RWPE2 (cell line): ENCODE data around the gene SLC35F5.

Source experiments
- ATAC-seq: fragments of 200-7000 bp; cut with Tn5 transposase; 3 replicates; pipeline ENCODE4 v1.9.1; 2021; ENCODE audit warnings: low read depth
- DNase-seq: peaks from one replicate; pipeline ENCODE4 v3.0.0-alpha.2; 2020; ENCODE audit warnings: low spot score
- H3K27ac ChIP-seq: fragments of 450-650 bp; 2 replicates; pipeline ENCODE4 v1.5.1; 2017; ENCODE audit warnings: mild to moderate bottlenecking; ENCODE audit not compliant: poor library complexity, severe bottlenecking
- H3K27me3 ChIP-seq: fragments of 250-450 bp; sonication (Bioruptor Pico); 2 replicates; pipeline ENCODE4 v1.5.1; 2021; ENCODE audit warnings: mild to moderate bottlenecking, moderate library complexity; ENCODE audit not compliant: insufficient read depth, poor library complexity, severe bottlenecking
- H3K36me3 ChIP-seq: fragments of 250-450 bp; sonication (Bioruptor Pico); 2 replicates; pipeline ENCODE4 v1.5.1; 2020; ENCODE audit warnings: low read depth, mild to moderate bottlenecking, moderate library complexity
- H3K4me1 ChIP-seq: fragments of 250-450 bp; sonication (Bioruptor Pico); 2 replicates; pipeline ENCODE4 v1.5.1; 2021; ENCODE audit warnings: mild to moderate bottlenecking, moderate library complexity; ENCODE audit not compliant: insufficient read depth, poor library complexity, severe bottlenecking
- H3K4me3 ChIP-seq: fragments of 250-450 bp; sonication (Bioruptor Pico); 2 replicates; pipeline ENCODE4 v1.5.1; 2021; ENCODE audit warnings: mild to moderate bottlenecking, moderate library complexity; ENCODE audit not compliant: severe bottlenecking
- H3K9me3 ChIP-seq: fragments of 250-450 bp; sonication (Bioruptor Pico); 2 replicates; pipeline ENCODE4 v1.5.1; 2021; ENCODE audit warnings: mild to moderate bottlenecking, moderate library complexity; ENCODE audit not compliant: severe bottlenecking
- CTCF ChIP-seq: fragments of 450-650 bp; IDR thresholded peaks from one replicate; pipeline ENCODE4 v1.5.1; 2017; ENCODE audit warnings: mild to moderate bottlenecking, moderate library complexity; ENCODE audit not compliant: poor library complexity, severe bottlenecking

SLC35F5 gene

GRCh38 chr2:113723411-113723810 is 33.0 kb downstream of the SLC35F5 start:
- Histone ChIP-seq H3K9me3 (peaks cover 2% of the 10 kb centered on the region), H3K4me1 (no peaks in the 10 kb centered on the region), H3K4me3 (no peak overlapping the region), H3K27me3 (no peaks in the 10 kb centered on the region), H3K27ac (no peak overlapping the region), H3K36me3 (peaks cover 60% of the 10 kb centered on the region)
- ATAC-seq, result no peak
- TF ChIP-seq CTCF, result no peak
- no peak for DNase-seq

- H3K36me3 ChIP-seq, result peaks cover 78% of the 10 kb centered on the region
- no peaks in the 10 kb centered on the region for H3K4me1 ChIP-seq
- H3K9me3 ChIP-seq, result peaks cover 2% of the 10 kb centered on the region
- peak; percentile 60 for TF ChIP-seq CTCF
- H3K4me3 ChIP-seq, result no peak overlapping the region
- no peak overlapping the region for H3K27ac ChIP-seq
- ATAC-seq (no peak; the same call in 2 of the 3 replicates), DNase-seq (no peak)
- H3K27me3 ChIP-seq, result no peaks in the 10 kb centered on the region
These were observed 36.3 kb downstream of the SLC35F5 start for GRCh38 chr2:113720167-113720566.

GRCh38 chr2:113716291-113716690 is 40.2 kb downstream of the SLC35F5 start:
- DNase-seq, result no peak
- peaks cover 2% of the 10 kb centered on the region for H3K9me3 ChIP-seq
- H3K27me3 ChIP-seq, result no peaks in the 10 kb centered on the region
- ATAC-seq, result no peak
- H3K4me3 ChIP-seq, result no peak overlapping the region
- no peaks in the 10 kb centered on the region for H3K4me1 ChIP-seq
- TF ChIP-seq CTCF, result no peak
- no peak overlapping the region for H3K27ac ChIP-seq
- H3K36me3 ChIP-seq, result peaks cover 72% of the 10 kb centered on the region

- no peaks in the 10 kb centered on the region for H3K9me3 ChIP-seq
- no peak for TF ChIP-seq CTCF
- ATAC-seq (no peak), DNase-seq (no peak)
- no peaks in the 10 kb centered on the region for H3K27me3 ChIP-seq
- no peaks in the 10 kb centered on the region for H3K4me1 ChIP-seq
- no peak overlapping the region for H3K4me3 ChIP-seq
- no peak overlapping the region for H3K27ac ChIP-seq
- peaks cover 41% of the 10 kb centered on the region for H3K36me3 ChIP-seq
These were observed 43.5 kb downstream of the SLC35F5 start for GRCh38 chr2:113712941-113713340.

GRCh38 chr2:113711851-113712250 is 44.6 kb downstream of the SLC35F5 start:
- TF ChIP-seq CTCF, result no peak
- H3K4me3 ChIP-seq, result no peak overlapping the region
- no peak overlapping the region for H3K27ac ChIP-seq
- no peaks in the 10 kb centered on the region for H3K4me1 ChIP-seq
- no peaks in the 10 kb centered on the region for H3K9me3 ChIP-seq
- no peak for DNase-seq
- peaks cover 32% of the 10 kb centered on the region for H3K36me3 ChIP-seq
- no peaks in the 10 kb centered on the region for H3K27me3 ChIP-seq
- no peak for ATAC-seq
